ENCODE results near the gene ARHGEF37. TPM values are rescaled to one million over a fixed set of nuclear protein-coding genes. Genes with fewer than 3 reads are reported as not detected.

Gene ARHGEF37
- total and polyA plus RNA-seq, 9 of the 15 experiments (the other 6 are each of a cell fraction or from before 2014, with no cell fraction given), result 0.01 to 0.27 (median 0.05) TPM

- no peak for TF ChIP-seq LCOR (CRISPR knock-in tag; IDR thresholded peaks at IDR 0.05)
- TF ChIP-seq ZNF318 (IDR thresholded peaks at IDR 0.05; ENCODE audit: borderline replicate concordance in 1 of 2, low read depth in 1 of 2), result no peak
- no peak for TF ChIP-seq CEBPZ (IDR thresholded peaks at IDR 0.05; ENCODE audit: borderline replicate concordance, low read depth, low read length)
- TF ChIP-seq, protein P1, sequence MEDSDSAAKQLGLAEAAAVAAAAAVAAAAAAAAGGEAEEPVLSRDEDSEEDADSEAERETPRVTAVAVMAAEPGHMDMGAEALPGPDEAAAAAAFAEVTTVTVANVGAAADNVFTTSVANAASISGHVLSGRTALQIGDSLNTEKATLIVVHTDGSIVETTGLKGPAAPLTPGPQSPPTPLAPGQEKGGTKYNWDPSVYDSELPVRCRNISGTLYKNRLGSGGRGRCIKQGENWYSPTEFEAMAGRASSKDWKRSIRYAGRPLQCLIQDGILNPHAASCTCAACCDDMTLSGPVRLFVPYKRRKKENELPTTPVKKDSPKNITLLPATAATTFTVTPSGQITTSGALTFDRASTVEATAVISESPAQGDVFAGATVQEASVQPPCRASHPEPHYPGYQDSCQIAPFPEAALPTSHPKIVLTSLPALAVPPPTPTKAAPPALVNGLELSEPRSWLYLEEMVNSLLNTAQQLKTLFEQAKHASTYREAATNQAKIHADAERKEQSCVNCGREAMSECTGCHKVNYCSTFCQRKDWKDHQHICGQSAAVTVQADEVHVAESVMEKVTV (CRISPR knock-in tag; IDR thresholded peaks at IDR 0.05), result peak; percentile 88
- TF ChIP-seq KHSRP (IDR thresholded peaks at IDR 0.05), result no peak
- no peak for TF ChIP-seq SIN3A (IDR thresholded peaks at IDR 0.05; ENCODE audit: borderline replicate concordance in 2 of 2, control insufficient read depth in 1 of 2, low read depth in 2 of 2, low read length in 2 of 2)
- TF ChIP-seq ZNF778 (CRISPR knock-in tag; IDR thresholded peaks at IDR 0.05), result no peak
- TF ChIP-seq YBX1 (IDR thresholded peaks at IDR 0.05), result no peak
- no peak for TF ChIP-seq POLR2B (IDR thresholded peaks at IDR 0.05; ENCODE audit: low read depth, partially characterized antibody)
- peak; percentile 94 for TF ChIP-seq ARID2 (IDR thresholded peaks at IDR 0.05)
- TF ChIP-seq DPF2 (IDR thresholded peaks at IDR 0.05), result no peak
- no peak for TF ChIP-seq FUS (optimal IDR thresholded peaks at IDR 0.05; ENCODE audit: low read depth, low read length)
- TF ChIP-seq RBM14 (IDR thresholded peaks at IDR 0.05; ENCODE audit: borderline replicate concordance, insufficient read depth, low read depth, low read length), result no peak
Observed at GRCh38 chr5:149636861-149637246, 55.6 kb downstream of the ARHGEF37 start (continued).

Data from K562 (cell line).